Stimulated activated naive CD8-positive, alpha-beta T cell treated with anti-CD3 and anti-CD28 coated beads, Interleukin-15, Interleukin-2, amounts not matched to agents 100 U/mL and 50 U/mL, for 24 hours (primary cell): ENCODE measurements around the gene LHFPL3.

Source experiments
- ATAC-seq: fragments of 150-1000 bp; cut with Tn5 transposase; one replicate; pipeline ENCODE4 v1.10.0; 2021
- DNase-seq: peaks from one replicate; pipeline ENCODE4 v3.0.0; 2021

Gene LHFPL3

GRCh38 chr7:104371216-104371979, 43.0 kb downstream of the LHFPL3 start:
- ATAC-seq (no peak), DNase-seq (no peak)

GRCh38 chr7:104371980-104372357, 43.6 kb downstream of the LHFPL3 start:
- no peak for DNase-seq

DNA sequence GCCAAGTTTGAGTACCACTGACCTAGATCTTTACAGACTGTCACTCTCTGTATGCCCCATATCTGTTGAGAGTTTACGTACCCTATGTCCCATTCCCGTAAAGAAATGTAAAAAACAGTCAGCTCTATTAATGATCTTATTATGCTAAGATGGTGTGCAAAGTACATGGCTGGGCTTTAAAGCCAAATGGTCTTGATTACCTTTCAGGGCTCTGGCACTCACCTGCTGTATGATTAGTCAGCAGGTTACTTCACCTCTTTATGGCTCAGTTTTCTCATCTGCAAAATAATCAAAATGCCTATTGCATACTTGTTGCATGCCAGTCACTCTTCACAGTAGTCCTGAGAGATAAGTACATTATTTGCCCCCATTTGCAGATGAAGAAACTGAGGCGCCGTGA, 54.2 kb downstream of the LHFPL3 start:
- ATAC-seq (no peak), DNase-seq (no peak)

More at GRCh38 chr7:104371980-104372357, 43.6 kb downstream of the LHFPL3 start:
- ATAC-seq, result no peak

DNA sequence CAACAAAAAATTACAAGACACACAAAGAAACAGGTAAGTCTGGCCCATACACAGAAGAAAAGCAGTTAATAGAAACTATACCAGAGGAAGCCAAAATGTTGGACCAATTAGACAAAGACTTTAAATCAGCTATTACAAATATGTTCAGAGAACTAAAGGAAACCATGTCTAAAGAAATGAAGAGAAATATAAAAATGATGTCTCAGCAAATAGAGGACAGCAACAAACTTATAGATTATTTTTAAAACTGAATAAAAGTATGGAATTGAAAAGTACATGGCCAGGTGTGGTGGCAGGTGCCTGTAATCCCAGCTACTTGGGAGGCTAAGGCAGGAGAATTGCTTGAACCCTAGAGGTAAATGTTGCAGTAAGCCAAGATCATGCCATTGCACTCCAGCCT, 58.5 kb downstream of the LHFPL3 start:
- DNase-seq (no peak), ATAC-seq (no peak)

- no peak for DNase-seq
- ATAC-seq, result no peak
Measured at GRCh38 chr7:104388222-104388621, 59.8 kb downstream of the LHFPL3 start.

DNA sequence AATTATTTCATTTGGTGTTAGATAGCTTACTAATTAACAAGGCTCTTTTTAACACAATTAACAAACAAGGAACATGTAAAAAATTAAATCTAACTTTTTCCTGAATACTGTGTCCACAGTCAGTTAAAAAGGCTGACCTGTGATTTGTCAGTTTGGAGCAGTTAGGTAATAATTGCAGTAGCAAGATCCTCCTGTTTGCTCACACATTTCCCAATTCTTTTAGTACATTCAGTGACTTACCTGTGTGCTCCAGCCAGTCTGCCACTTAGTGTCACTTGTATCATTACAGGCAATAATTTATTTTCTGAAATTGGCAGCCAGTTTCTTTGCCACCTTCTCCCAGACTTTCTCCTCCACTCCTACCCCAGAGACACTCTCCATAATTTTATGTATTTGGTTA, 66.8 kb downstream of the LHFPL3 start:
- DNase-seq (no peak), ATAC-seq (no peak)

- DNase-seq (no peak), ATAC-seq (no peak)
Measured at GRCh38 chr7:104397442-104397841, 69.0 kb downstream of the LHFPL3 start.

GRCh38 chr7:104408371-104408770, 80.0 kb downstream of the LHFPL3 start:
- no peak for ATAC-seq
- DNase-seq, result no peak

GRCh38 chr7:104410742-104411141, 82.3 kb downstream of the LHFPL3 start:
- ATAC-seq, result no peak
- DNase-seq, result no peak

DNA sequence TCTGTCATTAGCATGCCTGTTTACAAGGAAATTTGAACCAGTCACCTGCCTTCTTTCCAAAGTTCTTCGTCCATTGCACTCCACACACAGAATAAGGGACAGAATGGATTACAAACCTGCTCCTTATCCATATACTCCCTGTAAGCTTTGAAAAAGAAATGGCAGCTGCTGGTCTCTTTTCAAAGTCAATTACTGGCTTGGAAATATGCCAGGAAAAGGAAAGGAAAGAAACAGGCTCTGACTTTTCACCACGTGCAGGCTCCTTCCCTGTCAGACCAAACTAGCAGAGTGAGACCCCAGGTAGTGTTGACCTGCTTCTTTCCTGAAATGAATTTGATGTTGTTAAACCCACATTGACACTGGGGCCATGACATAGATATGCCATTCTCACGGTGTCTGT, 84.5 kb downstream of the LHFPL3 start:
- no peak for DNase-seq
- ATAC-seq, result no peak

- no peak for ATAC-seq
Measured at GRCh38 chr7:104414216-104414615, 85.8 kb downstream of the LHFPL3 start.

DNA sequence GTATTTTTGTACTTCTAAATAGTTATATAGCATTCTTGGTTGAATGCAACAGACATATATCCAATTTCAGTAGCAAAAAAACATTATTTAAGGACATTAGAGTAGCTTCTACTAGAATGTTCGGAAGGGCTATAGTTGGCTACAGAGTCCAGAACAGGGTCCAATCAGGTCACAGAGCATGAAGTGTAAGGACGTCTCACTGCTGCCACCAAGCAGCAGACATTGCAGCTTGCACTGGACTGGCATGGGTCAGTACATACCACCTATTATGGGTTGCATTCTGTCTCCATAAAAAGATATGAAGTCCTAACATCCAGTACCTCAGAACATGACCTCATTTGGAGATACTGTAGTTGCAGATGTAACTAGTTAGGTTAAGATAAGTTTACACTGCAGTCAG, 87.3 kb downstream of the LHFPL3 start:
- ATAC-seq (no peak), DNase-seq (no peak)

More at GRCh38 chr7:104414216-104414615, 85.8 kb downstream of the LHFPL3 start:
- DNase-seq, result no peak

DNA sequence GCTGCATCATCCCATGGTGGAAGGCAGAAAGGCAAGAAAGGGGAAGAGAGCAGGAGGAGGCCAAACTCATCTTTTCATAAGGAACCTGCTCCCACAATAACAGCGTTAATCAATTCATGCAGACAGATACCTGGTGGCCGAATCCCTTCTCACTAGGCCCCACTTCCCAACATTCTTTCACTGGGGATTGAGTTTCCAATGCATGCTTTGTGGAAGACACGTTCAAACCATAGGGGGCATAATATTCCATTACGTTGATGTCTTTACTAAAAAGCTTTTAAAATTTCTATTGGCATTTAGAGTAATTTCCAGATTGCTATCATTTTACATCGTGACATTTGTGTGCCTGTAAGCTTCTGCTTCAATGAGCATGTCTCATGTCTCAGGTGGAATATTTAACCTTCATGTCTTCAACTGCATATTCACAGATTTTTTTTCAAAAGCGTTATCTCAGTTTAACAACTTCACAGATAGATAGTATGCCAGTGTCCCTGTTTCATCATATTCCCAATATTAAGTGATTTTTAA, 88.5 kb downstream of the LHFPL3 start:
- DNase-seq (no peak), ATAC-seq (no peak)

DNA sequence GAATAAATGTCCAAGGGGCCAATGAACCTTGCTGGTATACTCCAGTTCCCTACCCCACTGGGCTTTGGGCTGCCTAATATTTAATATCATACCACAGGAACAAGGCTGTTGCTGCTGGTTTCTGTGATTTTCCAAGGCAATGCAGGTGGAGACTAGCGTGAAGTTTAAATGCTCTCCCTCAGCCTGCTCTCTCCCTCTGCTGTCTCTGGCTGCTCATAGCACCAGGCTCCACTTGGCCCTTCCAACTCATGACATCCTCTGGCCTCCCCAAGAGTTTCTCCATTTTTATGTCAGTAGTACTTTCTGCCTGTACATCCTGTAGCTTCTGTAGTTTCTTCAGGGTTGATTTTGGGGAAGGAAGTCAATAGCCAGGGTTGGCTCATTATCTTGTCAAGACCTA, 103.5 kb downstream of the LHFPL3 start:
- DNase-seq, result no peak
- no peak for ATAC-seq

DNA sequence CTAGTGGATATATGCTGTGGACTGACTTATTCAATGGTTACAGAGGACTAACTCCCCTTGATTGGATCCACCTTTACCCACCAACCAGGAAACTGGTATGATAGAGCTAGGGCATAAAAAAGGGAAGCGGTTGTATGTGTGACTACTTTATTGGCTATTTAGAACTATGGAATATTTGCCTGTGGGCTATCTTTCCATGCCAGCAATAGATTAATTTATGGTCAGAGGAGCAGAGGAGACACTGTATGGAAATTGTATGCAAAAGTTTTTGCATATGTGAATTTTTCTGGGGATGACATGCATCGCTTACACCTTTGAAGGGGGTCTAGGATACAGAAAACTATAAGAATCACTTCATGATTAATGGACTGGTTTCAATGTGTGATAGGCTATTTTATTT, 105.7 kb downstream of the LHFPL3 start:
- ATAC-seq (no peak), DNase-seq (no peak)

- ATAC-seq (no peak), DNase-seq (no peak)
Measured at GRCh38 chr7:104442481-104442880, 114.1 kb downstream of the LHFPL3 start.

- ATAC-seq (no peak), DNase-seq (no peak)
Measured at GRCh38 chr7:104444017-104444416, 115.6 kb downstream of the LHFPL3 start.

GRCh38 chr7:104445393-104445792, 117.0 kb downstream of the LHFPL3 start:
- no peak for DNase-seq
- ATAC-seq, result no peak

DNA sequence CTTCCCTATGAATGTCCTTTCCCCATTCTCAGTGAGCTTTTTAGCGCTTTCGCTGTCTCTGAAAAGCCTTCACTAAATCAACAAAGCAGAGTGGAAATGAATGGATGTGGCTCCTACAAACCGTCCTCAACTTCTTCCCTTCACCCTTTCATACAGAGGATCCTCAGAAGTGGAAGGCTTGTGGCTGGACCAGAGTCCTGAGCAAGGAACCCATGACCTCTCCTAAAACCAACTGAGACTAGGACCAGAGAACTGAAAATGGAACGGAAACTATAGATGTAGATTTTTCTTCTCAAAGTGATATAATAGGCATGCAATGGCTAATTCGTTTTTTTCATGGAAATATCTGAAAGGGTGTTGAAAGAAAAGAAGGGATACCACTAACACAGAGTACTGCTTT, 122.5 kb downstream of the LHFPL3 start:
- DNase-seq (no peak), ATAC-seq (no peak)

DNA sequence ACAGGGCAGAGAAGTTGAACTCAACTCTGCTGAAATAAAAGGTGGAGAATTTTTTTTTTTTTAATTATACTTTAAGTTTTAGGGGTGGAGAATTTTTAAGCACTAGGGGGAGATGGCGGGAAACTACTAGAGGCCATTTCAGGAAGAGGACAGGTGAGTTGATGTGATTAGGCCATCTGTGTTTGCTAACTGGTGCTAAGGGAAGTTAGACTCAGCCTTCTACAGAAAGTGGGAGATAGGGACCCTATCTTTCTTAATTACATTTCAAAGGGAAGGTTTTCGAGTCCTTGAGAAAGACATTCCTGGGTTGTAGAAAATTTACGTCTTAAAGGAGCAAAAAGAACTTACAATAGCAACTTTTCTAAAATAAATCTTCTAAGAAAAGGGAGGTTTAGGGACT, 124.8 kb downstream of the LHFPL3 start:
- ATAC-seq (no peak), DNase-seq (no peak)

DNA sequence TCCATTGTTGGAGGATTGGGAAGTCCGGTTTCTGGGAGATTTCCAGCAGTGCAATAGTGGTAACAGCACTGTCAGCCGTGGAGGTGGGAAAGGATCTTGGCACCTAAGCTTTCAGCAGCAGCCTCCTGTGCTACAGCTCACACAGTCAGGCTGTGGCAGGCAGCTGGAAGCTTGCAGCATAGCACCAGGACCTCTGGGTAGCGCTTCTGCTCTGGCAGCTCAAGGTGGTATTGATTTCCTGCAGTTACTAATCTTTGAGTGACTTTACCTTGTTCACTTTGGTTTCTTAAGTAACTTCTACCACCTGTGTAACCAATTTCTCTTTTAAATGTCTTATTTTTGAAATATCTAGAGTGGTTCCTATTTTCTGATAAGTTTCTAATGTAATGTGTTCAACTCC, 130.5 kb downstream of the LHFPL3 start:
- DNase-seq (no peak), ATAC-seq (no peak)

- ATAC-seq (no peak), DNase-seq (no peak)
Measured at GRCh38 chr7:104469166-104469820, 140.9 kb downstream of the LHFPL3 start.

- ATAC-seq, result no peak
Measured at GRCh38 chr7:104480529-104480928, 152.1 kb downstream of the LHFPL3 start.

More at GRCh38 chr7:104480529-104480928, 152.1 kb downstream of the LHFPL3 start:
- no peak for DNase-seq
